Adrenal gland (tissue), 5 donors: ENCODE measurements around the gene CYFIP1.

Experiments
- CTCF ChIP-seq, 6 experiments: fragments of 450-650 bp in 4 of 6; fragments of 200-600 bp in 2 of 6; sonication (generic) in 1 of 6; IDR thresholded peaks; 1 replicate in 5 of 6; 2 replicates in 1 of 6; pipeline versions ENCODE4 v1.5.1 to v1.8.0; 2016 to 2021; ENCODE audit warnings: antibody characterized with exemption in 6 of 6, mild to moderate bottlenecking in 2 of 6, moderate library complexity in 1 of 6
- POLR2A ChIP-seq, 2 donors: fragments of 450-650 bp; IDR thresholded peaks; one replicate each; pipeline ENCODE4 v1.6.1; 2017; ENCODE audit warnings: antibody characterized with exemption in 2 of 2, mild to moderate bottlenecking in 2 of 2, moderate library complexity in 1 of 2
- donor health status: DM: no; HTN: no; CAD: no.

GRCh38 chr15:22890296-22890695 lies 89.9 kb downstream of the CYFIP1 start:
- TF ChIP-seq CTCF (IDR thresholded peaks at IDR 0.05) (no peak), POLR2A (IDR thresholded peaks at IDR 0.05) (no peak)
